ENCODE data around the gene CTU2. TPM values are rescaled to one million over a fixed set of nuclear protein-coding genes. Genes with fewer than 3 reads are reported as not detected.

CTU2 gene
- total RNA-seq, 3 donors from 2014 or later: 7.3 to 8.2 (median 7.8) TPM

DNA sequence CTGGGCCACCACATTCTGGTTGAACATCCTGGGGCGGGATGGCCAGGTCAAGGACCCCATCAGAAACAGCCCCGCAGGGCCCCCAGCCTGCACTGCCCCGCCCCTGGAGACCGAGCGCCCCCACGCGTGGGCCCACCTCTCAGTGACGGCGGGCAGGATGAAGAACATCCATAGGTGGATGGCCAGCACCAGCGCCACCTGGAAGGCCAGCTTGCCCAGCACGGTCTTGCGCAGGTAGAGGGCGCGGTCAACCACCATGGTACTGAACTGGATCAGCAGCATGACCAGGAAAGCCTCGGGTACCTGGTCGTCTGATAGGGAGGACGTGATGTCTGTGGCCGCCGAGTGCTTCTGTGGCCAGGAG, 13.6 kb downstream of the CTU2 start:
- TF ChIP-seq POLR2A (IDR thresholded peaks at IDR 0.05) (no peak), POLR2AphosphoS5 (IDR thresholded peaks at IDR 0.05) (no peak), CTCF (IDR thresholded peaks at IDR 0.05) (no peak)
- DNase-seq (ENCODE audit: low spot score in 2 of 2): no peak
- Histone ChIP-seq H3K27me3 (no peaks in the 10 kb centered on the region), H3K36me3 (peaks cover 21% of the 10 kb centered on the region), H3K9me3 (no peaks in the 10 kb centered on the region), H3K4me3 (no peak overlapping the region), H3K27ac (no peak overlapping the region), H3K4me1 (no peaks in the 10 kb centered on the region)
- intact Hi-C loops (cut with DNase I; ENCODE audit: low total_unique reads): no loop called here

GRCh38 chr16:88720396-88720970, 14.2 kb downstream of the CTU2 start:
- no peak for DNase-seq (ENCODE audit: low spot score in 2 of 2)
- intact Hi-C loops (cut with DNase I; ENCODE audit: low total_unique reads): no loop called here
- Histone ChIP-seq H3K9me3 (no peaks in the 10 kb centered on the region), H3K36me3 (peaks cover 16% of the 10 kb centered on the region), H3K4me3 (no peak overlapping the region), H3K27ac (no peak overlapping the region), H3K4me1 (no peaks in the 10 kb centered on the region), H3K27me3 (no peaks in the 10 kb centered on the region)
- no peak for TF ChIP-seq CTCF (IDR thresholded peaks at IDR 0.05)
- no peak for TF ChIP-seq POLR2AphosphoS5 (IDR thresholded peaks at IDR 0.05)
- TF ChIP-seq POLR2A (IDR thresholded peaks at IDR 0.05): no peak

DNA sequence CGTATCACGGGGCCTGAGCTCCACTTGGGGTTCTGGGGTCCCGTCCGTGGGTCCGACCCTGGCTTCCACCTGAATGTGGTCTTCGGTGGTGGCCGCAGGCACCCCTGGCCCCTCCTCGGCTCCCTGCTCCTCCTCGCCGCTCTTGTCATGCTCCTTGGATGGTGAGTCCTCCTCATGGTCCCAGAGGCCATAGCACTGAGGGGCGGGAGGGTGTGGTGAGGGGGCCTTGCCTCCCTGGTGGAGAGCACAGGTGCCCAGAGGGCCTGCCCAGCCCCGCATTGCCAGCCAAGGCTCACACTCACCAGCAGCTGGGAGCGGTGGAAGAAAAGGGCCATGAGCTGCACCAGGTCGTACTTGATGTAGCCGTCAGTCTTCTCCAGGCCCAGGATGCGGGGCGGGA, 14.9 kb downstream of the CTU2 start:
- H3K9me3 ChIP-seq: no peaks in the 10 kb centered on the region
- DNase-seq (ENCODE audit: low spot score in 2 of 2): no peak
- intact Hi-C loops (cut with DNase I; ENCODE audit: low total_unique reads): no loop called here
- H3K27me3 ChIP-seq: no peaks in the 10 kb centered on the region
- no peak overlapping the region for H3K4me3 ChIP-seq
- no peak overlapping the region for H3K27ac ChIP-seq
- H3K36me3 ChIP-seq: peaks cover 8% of the 10 kb centered on the region
- H3K4me1 ChIP-seq: no peaks in the 10 kb centered on the region
- no peak for TF ChIP-seq CTCF (IDR thresholded peaks at IDR 0.05)
- no peak for TF ChIP-seq POLR2AphosphoS5 (IDR thresholded peaks at IDR 0.05)
- TF ChIP-seq POLR2A (IDR thresholded peaks at IDR 0.05): no peak

DNA sequence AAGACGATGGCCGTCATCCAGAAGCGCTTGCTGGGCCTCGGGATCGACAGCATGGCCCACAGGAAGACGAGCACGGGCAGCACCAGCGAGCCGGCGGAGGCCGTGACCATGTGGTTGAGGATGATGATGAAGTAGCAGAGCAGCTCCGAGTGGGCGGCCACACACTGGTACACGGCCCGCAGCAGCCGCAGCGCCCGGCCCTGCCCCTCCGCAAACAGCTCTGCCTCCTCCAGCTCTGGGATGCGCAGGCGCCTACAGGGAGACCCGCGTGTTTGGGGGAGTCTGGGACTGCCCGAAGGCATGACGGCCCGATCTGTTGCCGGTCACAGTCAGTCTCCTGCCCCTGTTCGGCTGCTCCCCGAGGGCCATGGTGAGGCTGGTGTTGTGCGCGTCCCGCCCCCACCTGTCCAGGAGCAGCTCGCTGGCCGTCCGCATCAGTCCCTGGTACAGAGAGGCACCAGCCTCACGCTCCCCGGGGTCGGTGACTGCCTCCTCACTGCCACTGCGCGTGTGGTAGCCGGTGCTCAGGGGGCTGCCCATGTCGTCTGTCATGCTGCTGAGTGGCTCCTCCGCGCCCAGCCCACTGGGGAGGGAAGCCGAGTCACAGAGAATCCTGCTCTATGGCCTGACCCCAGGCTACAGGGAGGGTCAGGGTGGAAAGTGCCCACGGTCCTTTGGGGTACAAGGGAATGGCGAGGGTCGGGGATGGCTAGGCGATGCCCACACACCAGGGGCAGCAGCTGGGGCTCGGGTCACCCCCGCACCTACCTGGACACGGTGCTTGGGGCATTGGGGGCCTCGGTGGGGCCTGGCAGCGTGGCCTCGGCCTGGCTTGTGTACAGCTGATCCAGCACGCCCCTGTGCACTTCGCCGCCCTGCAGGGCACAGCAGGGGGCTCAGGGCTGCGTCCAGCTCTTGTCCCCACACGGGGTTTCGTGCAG, 15.8 kb downstream of the CTU2 start:
- TF ChIP-seq CTCF (IDR thresholded peaks at IDR 0.05): no peak
- no peak for TF ChIP-seq POLR2AphosphoS5 (IDR thresholded peaks at IDR 0.05)
- TF ChIP-seq POLR2A (IDR thresholded peaks at IDR 0.05): no peak
- H3K4me3 ChIP-seq: no peak overlapping the region
- DNase-seq (ENCODE audit: low spot score in 2 of 2): no peak
- no peaks in the 10 kb centered on the region for H3K9me3 ChIP-seq
- intact Hi-C loops (cut with DNase I; ENCODE audit: low total_unique reads): no loop called here
- H3K27ac ChIP-seq: no peak overlapping the region
- H3K4me1 ChIP-seq: no peaks in the 10 kb centered on the region
- H3K27me3 ChIP-seq: no peaks in the 10 kb centered on the region
- no peaks in the 10 kb centered on the region for H3K36me3 ChIP-seq

Measured in breast epithelium (tissue), 4 donors.